ENCODE results near the gene DEFB125.
"Not testable (repeated sequence)": the region's sequence is repeated elsewhere in the genome, so short reads cannot be mapped to it uniquely, and the experiment has no call there.

The DEFB125 gene

GRCh38 chr20:87401-87800, at the start of gene DEFB125:
Gene DEFB125, plus strand, starts transcription at chr20:87672. Its CDS starts 38 bp downstream, at chr20:87710.
- DNase-seq, result no peak

GRCh38 chr20:60035-60918, 27.2 kb upstream of the DEFB125 start:
- DNase-seq, result no peak

GRCh38 chr20:61230-61629, 26.2 kb upstream of the DEFB125 start:
- DNase-seq, result no peak

GRCh38 chr20:61757-62156, 25.7 kb upstream of the DEFB125 start:
- no peak for DNase-seq

- DNase-seq, result no peak
Measured at GRCh38 chr20:62487-62886, 25.0 kb upstream of the DEFB125 start.

GRCh38 chr20:64026-64603, 23.4 kb upstream of the DEFB125 start:
- no peak for DNase-seq

GRCh38 chr20:64766-65322, 22.6 kb upstream of the DEFB125 start:
- no peak for DNase-seq

GRCh38 chr20:77231-77630, 10.2 kb upstream of the DEFB125 start:
- DNase-seq, result no peak

GRCh38 chr20:78338-78737, 9.1 kb upstream of the DEFB125 start:
- DNase-seq, result no peak

GRCh38 chr20:79565-79964, 7.9 kb upstream of the DEFB125 start:
- DNase-seq, result no peak

- DNase-seq, result no peak
Measured at GRCh38 chr20:90651-91050, 3.2 kb downstream of the DEFB125 start.

- DNase-seq, result no peak
Measured at GRCh38 chr20:93641-94040, 6.2 kb downstream of the DEFB125 start.

- DNase-seq, result no peak
Measured at GRCh38 chr20:95215-95614, 7.7 kb downstream of the DEFB125 start.

GRCh38 chr20:97691-98090, 10.2 kb downstream of the DEFB125 start:
- DNase-seq, result not testable (repeated sequence)

GRCh38 chr20:101975-102374, 14.5 kb downstream of the DEFB125 start:
- DNase-seq, result no peak

GRCh38 chr20:103456-103855, 16.0 kb downstream of the DEFB125 start:
- DNase-seq, result no peak

- DNase-seq, result no peak
Measured at GRCh38 chr20:112396-112795, 24.9 kb downstream of the DEFB125 start.

- DNase-seq, result no peak
Measured at GRCh38 chr20:117518-117917, 30.0 kb downstream of the DEFB125 start.

GRCh38 chr20:129786-130323, 42.4 kb downstream of the DEFB125 start:
- DNase-seq, result not testable (repeated sequence)

- no peak for DNase-seq
Measured at GRCh38 chr20:137668-138490, 50.4 kb downstream of the DEFB125 start.

GRCh38 chr20:142290-142689, 54.8 kb downstream of the DEFB125 start, which contains the start of gene DEFB126:
Gene DEFB126, plus strand, starts transcription at chr20:142590. Its CDS starts 39 bp downstream, at chr20:142629.
- DNase-seq, result no peak

- no peak for DNase-seq
Measured at GRCh38 chr20:145877-146276, 58.4 kb downstream of the DEFB125 start.
